LNCaP clone FGC (cell line): Measurements from ENCODE around the gene KRTAP13-3.

Source experiments
- DNase-seq: peaks from one replicate; pipeline ENCODE4 v3.0.0-alpha.2; 2011; ENCODE audit warnings: low read depth
- H3K4me3 ChIP-seq: 2 replicates; pipeline ENCODE4 v1.5.1; 2011; ENCODE audit warnings: mild to moderate bottlenecking, low read depth, low read length, control low read depth
- TF ChIP-seq, protein P1 (sequence below): IDR thresholded peaks from 2 replicates; pipeline ENCODE4 v1.5.1; 2012; ENCODE audit warnings: mild to moderate bottlenecking; ENCODE audit not compliant: control insufficient read depth, insufficient read depth; ENCODE audit errors: extremely low read depth

The KRTAP13-3 gene, protein sequence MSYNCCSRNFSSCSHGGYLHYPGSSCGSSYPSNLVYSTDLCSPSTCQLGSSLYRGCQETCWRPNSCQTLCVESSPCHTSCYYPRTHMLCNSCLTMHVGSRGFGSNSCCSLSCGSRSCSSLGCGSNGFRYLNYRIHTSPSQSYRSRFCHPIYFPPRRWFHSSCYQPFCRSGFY

GRCh38 chr21:30425826-30426225 lies at the start of gene KRTAP13-3:
Gene KRTAP13-3, minus strand, starts transcription at chr21:30425926. Its CDS starts 14 bp downstream, at chr21:30425912.
- no peak within 1 kb of the TSS for H3K4me3 ChIP-seq
- no peak for DNase-seq
- TF ChIP-seq, protein P1, sequence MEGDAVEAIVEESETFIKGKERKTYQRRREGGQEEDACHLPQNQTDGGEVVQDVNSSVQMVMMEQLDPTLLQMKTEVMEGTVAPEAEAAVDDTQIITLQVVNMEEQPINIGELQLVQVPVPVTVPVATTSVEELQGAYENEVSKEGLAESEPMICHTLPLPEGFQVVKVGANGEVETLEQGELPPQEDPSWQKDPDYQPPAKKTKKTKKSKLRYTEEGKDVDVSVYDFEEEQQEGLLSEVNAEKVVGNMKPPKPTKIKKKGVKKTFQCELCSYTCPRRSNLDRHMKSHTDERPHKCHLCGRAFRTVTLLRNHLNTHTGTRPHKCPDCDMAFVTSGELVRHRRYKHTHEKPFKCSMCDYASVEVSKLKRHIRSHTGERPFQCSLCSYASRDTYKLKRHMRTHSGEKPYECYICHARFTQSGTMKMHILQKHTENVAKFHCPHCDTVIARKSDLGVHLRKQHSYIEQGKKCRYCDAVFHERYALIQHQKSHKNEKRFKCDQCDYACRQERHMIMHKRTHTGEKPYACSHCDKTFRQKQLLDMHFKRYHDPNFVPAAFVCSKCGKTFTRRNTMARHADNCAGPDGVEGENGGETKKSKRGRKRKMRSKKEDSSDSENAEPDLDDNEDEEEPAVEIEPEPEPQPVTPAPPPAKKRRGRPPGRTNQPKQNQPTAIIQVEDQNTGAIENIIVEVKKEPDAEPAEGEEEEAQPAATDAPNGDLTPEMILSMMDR, result no peak

- DNase-seq, result no peak
- TF ChIP-seq, protein P1, result no peak
- H3K4me3 ChIP-seq, result no peak overlapping the region
These were observed 43.4 kb upstream of the KRTAP13-3 start for GRCh38 chr21:30468900-30469714.

- no peak overlapping the region for H3K4me3 ChIP-seq
- DNase-seq, result no peak
- TF ChIP-seq, protein P1, result peak; percentile 60
These were observed 38.0 kb upstream of the KRTAP13-3 start for GRCh38 chr21:30463713-30464112.

- DNase-seq, result no peak
- no peak overlapping the region for H3K4me3 ChIP-seq
- TF ChIP-seq, protein P1, result no peak
These were observed 22.8 kb upstream of the KRTAP13-3 start for GRCh38 chr21:30448514-30448913.

GRCh38 chr21:30447056-30447455 lies 21.3 kb upstream of the KRTAP13-3 start:
- DNase-seq, result no peak
- H3K4me3 ChIP-seq, result no peak overlapping the region
- TF ChIP-seq, protein P1, result no peak

GRCh38 chr21:30444204-30444603 lies 18.5 kb upstream of the KRTAP13-3 start:
- no peak overlapping the region for H3K4me3 ChIP-seq
- no peak for DNase-seq
- TF ChIP-seq, protein P1, result 0 out of 2 replicates have a peak, but pooled peaks have one; percentile 7
